ENCODE data around the gene COL27A1. TPM values are rescaled to one million over a fixed set of nuclear protein-coding genes. Genes with fewer than 3 reads are reported as not detected.
A peak's percentile ranks its signal among the peaks of the same experiment; 100 is the strongest.

The COL27A1 gene
- 38.6 and 39.3 TPM in 2 replicates for polyA plus RNA-seq (2013)

DNA sequence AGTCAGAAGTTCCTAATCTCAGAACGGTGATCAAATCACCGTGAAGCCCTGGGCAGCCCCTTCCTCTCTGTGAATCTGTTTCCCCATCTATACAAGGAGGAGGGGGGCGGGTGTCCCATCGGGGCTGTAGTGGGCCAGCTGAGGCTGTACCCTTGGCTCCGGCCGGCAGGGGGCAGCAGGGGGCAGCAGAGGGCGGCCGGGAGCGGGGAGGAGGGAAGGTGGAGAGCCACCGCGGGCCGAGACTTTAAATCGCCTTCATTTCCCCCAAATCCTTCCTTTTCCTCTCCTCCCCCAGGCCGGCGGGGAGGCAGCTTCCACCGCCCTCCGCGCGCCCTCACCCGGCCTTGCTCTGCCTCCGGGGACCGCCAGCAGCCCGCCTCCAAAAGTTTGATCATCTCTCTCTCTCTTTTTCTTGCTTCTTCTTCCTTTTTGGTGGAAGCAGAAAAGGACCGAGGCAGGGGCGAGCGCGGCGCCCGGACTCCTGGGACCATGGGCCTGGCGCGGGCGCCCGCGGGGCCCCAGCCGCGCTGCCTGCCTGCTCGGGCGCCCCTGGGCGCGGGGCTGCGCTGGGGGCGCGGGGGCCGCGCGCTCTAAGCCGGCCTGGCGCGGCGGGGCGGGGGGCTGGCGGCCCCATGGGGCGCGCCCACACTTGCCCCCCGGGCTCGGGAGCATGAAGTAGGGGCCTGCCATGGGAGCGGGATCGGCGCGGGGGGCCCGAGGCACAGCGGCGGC, at the start of gene COL27A1:
Gene COL27A1, plus strand, starts transcription at position 275 of the 732 bp plus-strand sequence. Its CDS starts 414 bp downstream, at position 689.
- H2BK120ac ChIP-seq (ENCODE audit: insufficient read depth, low read length, poor library complexity) = peak within 1 kb of the TSS; percentile 75

DNA sequence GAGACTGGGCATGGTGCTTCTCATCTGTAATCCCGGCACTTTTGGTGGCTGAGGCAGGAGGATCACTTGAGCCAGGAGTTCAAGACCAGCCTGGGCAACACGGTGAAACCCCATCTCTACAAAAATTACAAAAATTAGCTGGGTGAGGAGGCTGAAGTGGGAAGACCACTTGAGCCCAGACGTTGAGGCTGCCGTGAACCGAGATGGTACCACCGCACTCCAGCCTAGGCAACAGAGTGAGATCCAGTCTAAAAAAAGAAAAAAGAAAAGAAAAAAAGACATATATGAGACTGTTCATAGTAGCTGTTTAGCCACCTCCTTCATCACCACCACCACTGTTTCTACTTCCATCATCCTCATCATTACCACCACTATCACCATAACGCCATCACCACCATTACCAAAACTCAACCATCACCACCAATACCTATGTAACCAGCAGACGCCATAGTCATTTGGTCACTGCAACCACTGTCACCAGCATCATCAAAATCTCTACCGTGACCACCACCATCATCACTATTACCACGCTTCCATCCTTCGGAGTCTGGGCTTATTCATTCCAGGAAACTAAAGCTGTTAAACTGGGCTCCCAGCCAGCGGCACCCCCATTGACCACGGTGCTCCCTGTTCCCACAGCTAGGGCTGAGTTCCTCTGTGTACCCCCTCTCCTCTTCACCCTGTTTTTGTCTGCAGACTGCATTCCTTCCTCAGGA, 47.9 kb upstream of the COL27A1 start:
- Histone ChIP-seq H2BK12ac (ENCODE audit: low read length) (no peak overlapping the region), H3K9me3 (ENCODE audit: insufficient read depth, low read depth, low read length) (no peaks in the 10 kb centered on the region), H3K4me1 (ENCODE audit: control insufficient read depth in 1 of 2, insufficient read depth in 2 of 2, low read length in 2 of 2) (peaks cover 0 to 2% of the 10 kb centered on the region in 2 experiments), H3K4me2 (ENCODE audit: low read length) (no peak overlapping the region), H2BK120ac (ENCODE audit: insufficient read depth, low read length, poor library complexity) (no peak overlapping the region), H3K79me1 (ENCODE audit: low read length) (no peaks in the 10 kb centered on the region), H4K8ac (ENCODE audit: low read depth, low read length) (no peak overlapping the region), H3K79me2 (ENCODE audit: control insufficient read depth, insufficient read depth, low read length, poor library complexity) (no peaks in the 10 kb centered on the region), H3K18ac (ENCODE audit: low read length) (no peak overlapping the region), H2AFZ (ENCODE audit: insufficient read depth, low read length, poor library complexity) (no peak overlapping the region), H4K91ac (ENCODE audit: low read depth, low read length) (no peak overlapping the region), H3K4ac (ENCODE audit: low read depth, low read length) (no peak overlapping the region), H2BK5ac (ENCODE audit: low read depth, low read length, poor library complexity) (no peak overlapping the region), H3K4me3 (ENCODE audit: low read depth, low read length) (no peak overlapping the region), H3K27me3 (ENCODE audit: insufficient read depth, low read length) (peaks cover 2% of the 10 kb centered on the region), H3K23ac (ENCODE audit: low read length) (no peak overlapping the region), H3K27ac (ENCODE audit: low read depth, low read length) (no peak overlapping the region), H4K12ac (ENCODE audit: low read depth, low read length) (no peak overlapping the region), H3K14ac (ENCODE audit: low read length) (no peak overlapping the region), H3K9ac (ENCODE audit: low read length) (no peak overlapping the region), H3K36me3 (ENCODE audit: control insufficient read depth in 1 of 2, insufficient read depth in 2 of 2, low read length in 2 of 2) (no peaks in the 10 kb centered on the region), H2AK5ac (ENCODE audit: low read length) (no peak overlapping the region)
- no CpG with 5 or more reads among the region's 13 CpGs for WGBS (ENCODE audit: extremely low coverage, insufficient coverage, insufficient read length)
- DNase-seq = no peak

More for the DNA sequence above, at the start of gene COL27A1:
- peak within 1 kb of the TSS; percentile 81 for H3K9ac ChIP-seq (ENCODE audit: low read length)
- H3K4ac ChIP-seq (ENCODE audit: low read depth, low read length) = peak within 1 kb of the TSS; percentile 72
- H2AFZ ChIP-seq (ENCODE audit: insufficient read depth, low read length, poor library complexity) = peak within 1 kb of the TSS; percentile 31
- peak within 1 kb of the TSS; percentile 58 for H2BK12ac ChIP-seq (ENCODE audit: low read length)
- peak within 1 kb of the TSS; percentile 66 for H2BK5ac ChIP-seq (ENCODE audit: low read depth, low read length, poor library complexity)
- peak within 1 kb of the TSS; percentile 95 for H4K91ac ChIP-seq (ENCODE audit: low read depth, low read length)
- peaks cover 17% of the 10 kb centered on the region for H3K27me3 ChIP-seq (ENCODE audit: insufficient read depth, low read length)
- no CpG with 5 or more reads among the region's 63 CpGs for WGBS (ENCODE audit: extremely low coverage, insufficient coverage, insufficient read length)
- peaks cover 7% of the 10 kb centered on the region for H3K79me2 ChIP-seq (ENCODE audit: control insufficient read depth, insufficient read depth, low read length, poor library complexity)
- H2AK5ac ChIP-seq (ENCODE audit: low read length) = no peak within 1 kb of the TSS
- H3K9me3 ChIP-seq (ENCODE audit: insufficient read depth, low read depth, low read length) = peaks cover 3% of the 10 kb centered on the region
- peak within 1 kb of the TSS; percentile 77 for H4K8ac ChIP-seq (ENCODE audit: low read depth, low read length)
- peaks cover 0 to 5% of the 10 kb centered on the region in 2 experiments for H3K36me3 ChIP-seq (ENCODE audit: control insufficient read depth in 1 of 2, insufficient read depth in 2 of 2, low read length in 2 of 2)
- peak within 1 kb of the TSS; percentile 69 for H4K12ac ChIP-seq (ENCODE audit: low read depth, low read length)
- peak within 1 kb of the TSS; percentile 83 for H3K18ac ChIP-seq (ENCODE audit: low read length)
- peak within 1 kb of the TSS; percentile 81 for H3K14ac ChIP-seq (ENCODE audit: low read length)
- peak within 1 kb of the TSS; percentile 76 for H3K27ac ChIP-seq (ENCODE audit: low read depth, low read length)
- H3K23ac ChIP-seq (ENCODE audit: low read length) = no peak within 1 kb of the TSS
- DNase-seq = peak; percentile 75 to 90
- H3K79me1 ChIP-seq (ENCODE audit: low read length) = peaks cover 10% of the 10 kb centered on the region
- H3K4me1 ChIP-seq (ENCODE audit: control insufficient read depth in 1 of 2, insufficient read depth in 2 of 2, low read length in 2 of 2) = peaks cover 24 to 34% of the 10 kb centered on the region in 2 experiments
- peak within 1 kb of the TSS; percentile 77 for H3K4me3 ChIP-seq (ENCODE audit: low read depth, low read length)
- peak within 1 kb of the TSS; percentile 83 for H3K4me2 ChIP-seq (ENCODE audit: low read length)

DNA sequence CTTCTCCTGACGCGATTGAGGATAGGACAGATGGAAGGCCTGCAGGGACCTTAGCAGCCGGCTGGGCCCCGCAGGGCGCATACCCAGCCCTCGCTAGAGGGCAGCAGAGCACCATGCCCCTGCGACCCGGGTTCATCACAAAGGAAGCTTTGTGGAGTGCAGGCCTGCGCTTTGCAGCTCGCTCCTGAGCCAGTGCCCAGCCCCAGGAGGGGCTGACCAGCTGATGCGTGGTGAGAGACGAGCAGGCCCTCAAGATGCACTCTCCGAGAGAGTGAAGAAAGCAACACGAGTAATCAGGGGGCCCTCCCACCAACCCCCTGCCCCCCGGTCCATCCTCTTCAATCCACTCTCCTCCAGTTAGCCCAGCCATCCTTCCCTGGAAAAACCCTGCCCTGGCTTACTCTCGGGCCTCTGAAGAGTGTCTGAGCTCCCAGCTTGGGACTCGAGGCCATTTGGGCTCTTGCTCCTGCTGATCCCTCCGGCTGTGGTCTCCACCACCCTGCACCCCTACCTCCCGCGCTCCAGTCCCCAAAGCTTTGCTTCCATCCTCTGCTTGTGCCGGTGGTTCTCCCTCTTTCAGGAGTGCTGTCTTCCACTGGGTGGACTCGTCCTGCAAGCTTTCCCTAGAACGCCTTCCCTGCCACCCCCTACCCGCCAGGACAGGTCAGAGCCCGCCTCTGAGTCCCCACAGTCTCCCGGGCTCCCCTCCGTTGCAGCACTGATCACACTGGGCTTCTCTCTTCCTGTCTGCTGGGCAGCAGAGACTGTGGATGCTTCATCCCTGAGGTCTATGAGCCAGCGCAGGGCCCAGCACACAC, 47.1 kb upstream of the COL27A1 start:
- H3K79me2 ChIP-seq (ENCODE audit: control insufficient read depth, insufficient read depth, low read length, poor library complexity) = no peaks in the 10 kb centered on the region
- H3K36me3 ChIP-seq (ENCODE audit: control insufficient read depth in 1 of 2, insufficient read depth in 2 of 2, low read length in 2 of 2) = no peaks in the 10 kb centered on the region
- H4K91ac ChIP-seq (ENCODE audit: low read depth, low read length) = no peak overlapping the region
- H3K27ac ChIP-seq (ENCODE audit: low read depth, low read length) = no peak overlapping the region
- H2BK5ac ChIP-seq (ENCODE audit: low read depth, low read length, poor library complexity) = no peak overlapping the region
- H3K79me1 ChIP-seq (ENCODE audit: low read length) = no peaks in the 10 kb centered on the region
- H2BK12ac ChIP-seq (ENCODE audit: low read length) = no peak overlapping the region
- H3K9ac ChIP-seq (ENCODE audit: low read length) = no peak overlapping the region
- H2AFZ ChIP-seq (ENCODE audit: insufficient read depth, low read length, poor library complexity) = no peak overlapping the region
- no peak overlapping the region for H3K18ac ChIP-seq (ENCODE audit: low read length)
- no peak overlapping the region for H2BK120ac ChIP-seq (ENCODE audit: insufficient read depth, low read length, poor library complexity)
- H4K8ac ChIP-seq (ENCODE audit: low read depth, low read length) = no peak overlapping the region
- no CpG with 5 or more reads among the region's 28 CpGs for WGBS (ENCODE audit: extremely low coverage, insufficient coverage, insufficient read length)
- H3K4me2 ChIP-seq (ENCODE audit: low read length) = no peak overlapping the region
- no peak overlapping the region for H3K4ac ChIP-seq (ENCODE audit: low read depth, low read length)
- peak; percentile 86 to 95 for DNase-seq
- no peak overlapping the region for H4K12ac ChIP-seq (ENCODE audit: low read depth, low read length)
- H3K23ac ChIP-seq (ENCODE audit: low read length) = no peak overlapping the region
- peaks cover 2% of the 10 kb centered on the region for H3K27me3 ChIP-seq (ENCODE audit: insufficient read depth, low read length)
- H3K4me1 ChIP-seq (ENCODE audit: control insufficient read depth in 1 of 2, insufficient read depth in 2 of 2, low read length in 2 of 2) = peaks cover 0 to 2% of the 10 kb centered on the region in 2 experiments
- H2AK5ac ChIP-seq (ENCODE audit: low read length) = no peak overlapping the region
- H3K14ac ChIP-seq (ENCODE audit: low read length) = no peak overlapping the region
- no peak overlapping the region for H3K4me3 ChIP-seq (ENCODE audit: low read depth, low read length)
- no peaks in the 10 kb centered on the region for H3K9me3 ChIP-seq (ENCODE audit: insufficient read depth, low read depth, low read length)

DNA sequence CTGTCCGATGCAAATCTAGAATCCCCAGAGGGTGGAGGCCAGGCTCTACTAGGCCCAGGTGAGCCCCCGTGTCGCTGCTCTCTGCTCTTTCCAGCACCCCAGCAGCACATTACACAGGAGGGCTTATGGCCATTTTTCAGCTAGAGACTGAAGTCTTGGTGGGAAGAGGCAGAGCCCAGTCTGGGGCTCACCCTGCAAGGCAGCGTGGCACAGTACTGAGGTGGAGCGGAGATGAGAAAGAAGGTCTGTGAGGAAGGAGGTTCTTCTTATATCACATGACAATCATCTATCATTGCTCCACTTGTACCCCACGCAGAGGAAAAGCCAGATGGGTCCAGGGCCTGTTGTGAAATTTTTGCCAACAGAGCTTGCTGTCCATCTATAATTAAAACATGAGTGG, 46.2 kb upstream of the COL27A1 start:
- H4K8ac ChIP-seq (ENCODE audit: low read depth, low read length) = no peak overlapping the region
- no peak overlapping the region for H4K91ac ChIP-seq (ENCODE audit: low read depth, low read length)
- peaks cover 2% of the 10 kb centered on the region for H3K27me3 ChIP-seq (ENCODE audit: insufficient read depth, low read length)
- no peak overlapping the region for H2AK5ac ChIP-seq (ENCODE audit: low read length)
- no peak overlapping the region for H3K18ac ChIP-seq (ENCODE audit: low read length)
- no peak overlapping the region for H3K23ac ChIP-seq (ENCODE audit: low read length)
- H2BK12ac ChIP-seq (ENCODE audit: low read length) = no peak overlapping the region
- no peak overlapping the region for H3K4ac ChIP-seq (ENCODE audit: low read depth, low read length)
- no peak for DNase-seq
- H3K79me2 ChIP-seq (ENCODE audit: control insufficient read depth, insufficient read depth, low read length, poor library complexity) = no peaks in the 10 kb centered on the region
- H3K14ac ChIP-seq (ENCODE audit: low read length) = peak overlapping the region; percentile 33
- H3K36me3 ChIP-seq (ENCODE audit: control insufficient read depth in 1 of 2, insufficient read depth in 2 of 2, low read length in 2 of 2) = no peaks in the 10 kb centered on the region
- no peak overlapping the region for H2BK5ac ChIP-seq (ENCODE audit: low read depth, low read length, poor library complexity)
- no peak overlapping the region for H4K12ac ChIP-seq (ENCODE audit: low read depth, low read length)
- H3K4me2 ChIP-seq (ENCODE audit: low read length) = no peak overlapping the region
- no peak overlapping the region for H3K4me3 ChIP-seq (ENCODE audit: low read depth, low read length)
- H2BK120ac ChIP-seq (ENCODE audit: insufficient read depth, low read length, poor library complexity) = no peak overlapping the region
- H3K9me3 ChIP-seq (ENCODE audit: insufficient read depth, low read depth, low read length) = no peaks in the 10 kb centered on the region
- H3K4me1 ChIP-seq (ENCODE audit: control insufficient read depth in 1 of 2, insufficient read depth in 2 of 2, low read length in 2 of 2) = peaks cover 0 to 2% of the 10 kb centered on the region in 2 experiments
- no CpG with 5 or more reads among the region's 6 CpGs for WGBS (ENCODE audit: extremely low coverage, insufficient coverage, insufficient read length)
- H2AFZ ChIP-seq (ENCODE audit: insufficient read depth, low read length, poor library complexity) = no peak overlapping the region
- no peak overlapping the region for H3K9ac ChIP-seq (ENCODE audit: low read length)
- no peak overlapping the region for H3K27ac ChIP-seq (ENCODE audit: low read depth, low read length)
- H3K79me1 ChIP-seq (ENCODE audit: low read length) = no peaks in the 10 kb centered on the region

All from trophoblast cell (in vitro differentiated cells and primary cell).